Esophagus muscularis mucosa (tissue), 3 donors: ENCODE results near the gene ZNF407.

Experiments
- CTCF ChIP-seq, 3 experiments: fragments of 200-600 bp in 2 of 3; fragments of 450-650 bp in 1 of 3; sonication (generic) in 2 of 3; IDR thresholded peaks; one replicate each; pipeline ENCODE4 v1.5.1; 2017 to 2019; ENCODE audit warnings: antibody characterized with exemption in 3 of 3, mild to moderate bottlenecking in 2 of 3, moderate library complexity in 1 of 3
- POLR2A ChIP-seq: fragments of 450-650 bp; IDR thresholded peaks from one replicate; pipeline ENCODE4 v1.6.1; 2017; ENCODE audit warnings: antibody characterized with exemption, moderate library complexity, mild to moderate bottlenecking, low read depth
- POLR2AphosphoS5 ChIP-seq, 2 donors: sonication (generic); formaldehyde crosslinking; IDR thresholded peaks; one replicate each; pipeline ENCODE4 v1.6.1; 2017; ENCODE audit warnings: antibody characterized with exemption in 2 of 2

- TF ChIP-seq CTCF (IDR thresholded peaks at IDR 0.05), result no peak
- no peak for TF ChIP-seq POLR2A
- TF ChIP-seq POLR2AphosphoS5 (IDR thresholded peaks at IDR 0.05), result no peak
These were observed 133.4 kb downstream of the ZNF407 start for GRCh38 chr18:74731097-74731496.
